GM19455 (cell line): Measurements from ENCODE around the gene CACNB2.
"Not testable (repeated sequence)": the region's sequence is repeated elsewhere in the genome, so short reads cannot be mapped to it uniquely, and the experiment has no call there.

Source experiments
- ATAC-seq: cut with Tn5 transposase; IDR thresholded peaks from one replicate; pipeline ENCODE4 v1.9.1; 2021; ENCODE audit not compliant: unreplicated experiment

The CACNB2 gene

GRCh38 chr10:18554479-18554878 lies 414.3 kb downstream of the CACNB2 start:
- no peak for ATAC-seq

- ATAC-seq, result no peak
Measured at GRCh38 chr10:18556522-18557147, 416.4 kb downstream of the CACNB2 start.

- ATAC-seq, result no peak
Measured at GRCh38 chr10:18557960-18558359, 417.7 kb downstream of the CACNB2 start.

GRCh38 chr10:18561861-18562551 lies 421.8 kb downstream of the CACNB2 start:
- no peak for ATAC-seq

GRCh38 chr10:18563003-18563726 lies 422.9 kb downstream of the CACNB2 start:
- ATAC-seq, result no peak

- no peak for ATAC-seq
Measured at GRCh38 chr10:18565006-18565405, 424.8 kb downstream of the CACNB2 start.

- ATAC-seq, result no peak
Measured at GRCh38 chr10:18566177-18566576, 426.0 kb downstream of the CACNB2 start.

- no peak for ATAC-seq
Measured at GRCh38 chr10:18567343-18567856, 427.2 kb downstream of the CACNB2 start.

GRCh38 chr10:18570386-18570785 lies 430.2 kb downstream of the CACNB2 start:
- not testable (repeated sequence) for ATAC-seq

GRCh38 chr10:18571076-18571475 lies 430.9 kb downstream of the CACNB2 start:
- ATAC-seq, result no peak

GRCh38 chr10:18571780-18572179 lies 431.6 kb downstream of the CACNB2 start:
- no peak for ATAC-seq

GRCh38 chr10:18572959-18573561 lies 432.8 kb downstream of the CACNB2 start:
- ATAC-seq, result no peak

GRCh38 chr10:18576586-18576985 lies 436.4 kb downstream of the CACNB2 start:
- ATAC-seq, result no peak

- no peak for ATAC-seq
Measured at GRCh38 chr10:18577823-18578685, 437.8 kb downstream of the CACNB2 start.

- ATAC-seq, result no peak
Measured at GRCh38 chr10:18582803-18583202, 442.6 kb downstream of the CACNB2 start.

- no peak for ATAC-seq
Measured at GRCh38 chr10:18583575-18584270, 443.5 kb downstream of the CACNB2 start.

- not testable (repeated sequence) for ATAC-seq
Measured at GRCh38 chr10:18586637-18587036, 446.4 kb downstream of the CACNB2 start.

- not testable (repeated sequence) for ATAC-seq
Measured at GRCh38 chr10:18591141-18591540, 450.9 kb downstream of the CACNB2 start.
